Head of caudate nucleus (tissue), 42 donors: ENCODE results near the gene ERVK3-1.
A peak's percentile ranks its signal among the peaks of the same experiment; 100 is the strongest.
"Not testable (repeated sequence)": the region's sequence is repeated elsewhere in the genome, so short reads cannot be mapped to it uniquely, and the experiment has no call there.

Experiments used
- DNase-seq, 42 donors: peaks; one replicate each; pipeline versions ENCODE4 v3.0.0 to v3.0.0-alpha.2; 2020 to 2021; ENCODE audit warnings: mixed read lengths in 7 of 42
- intact Hi-C: fragments of 100-400 bp; cut with DNase I; formaldehyde crosslinking; loops from one replicate; pipeline ENCODE4 v1.15.0; 2022

ERVK3-1 gene, protein sequence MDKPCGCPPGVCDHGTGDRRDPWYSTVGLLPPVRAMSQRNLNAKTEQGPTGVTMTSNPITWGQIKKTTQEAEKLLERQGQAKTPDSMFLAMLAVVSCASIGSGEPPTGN

DNA sequence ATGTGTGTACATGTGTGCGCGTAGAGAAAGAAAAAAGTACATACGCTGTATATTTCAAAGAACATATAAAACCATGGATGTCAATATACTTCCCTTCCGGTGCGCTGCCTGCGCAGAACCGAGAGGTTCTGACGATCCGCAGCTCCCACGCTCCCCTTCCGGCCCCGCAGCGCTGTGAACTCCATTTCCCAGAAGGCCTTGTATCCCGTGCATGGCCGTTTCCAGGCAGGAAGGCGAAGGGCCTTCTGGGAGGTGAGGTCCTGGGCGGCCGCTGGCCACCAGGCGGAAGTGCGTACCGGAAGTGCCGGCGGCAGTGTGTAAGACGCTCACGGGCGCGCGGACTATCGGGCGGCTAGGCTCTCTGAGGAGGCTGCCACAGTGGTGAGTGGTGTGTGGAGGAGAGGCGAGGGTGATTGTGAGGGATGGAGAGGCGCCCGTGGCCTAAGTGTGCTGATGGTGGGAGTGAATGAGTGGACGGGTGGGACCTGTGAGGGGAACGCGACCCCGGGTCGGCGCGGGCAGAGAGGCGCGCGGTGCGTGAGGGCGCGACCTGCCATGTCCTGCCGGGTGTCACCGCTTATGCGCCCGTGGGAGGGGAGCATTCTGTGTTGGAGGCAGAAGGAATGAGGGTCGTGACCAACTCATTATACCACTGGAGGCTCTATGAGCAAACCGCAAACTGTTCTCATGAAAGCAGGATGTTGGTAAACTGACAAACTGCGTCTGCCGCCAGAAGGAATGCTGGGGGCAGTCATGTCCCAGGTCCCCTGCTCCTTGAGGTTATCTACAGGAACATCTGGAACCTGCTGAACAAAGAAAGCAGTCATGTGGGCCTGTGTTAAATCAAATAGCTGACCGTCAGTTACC, at the start of gene ERVK3-1:
Gene ERVK3-1, plus strand, starts transcription at position 313 of the 867 bp plus-strand sequence. CDS start 6,792 bp downstream, outside the sequence.
- intact Hi-C loops = loop anchor here (2.0 to 10.0 kb wide), 2 partner anchors 22 to 120 kb away; partner anchors contain the start of genes ZNF274 and ZSCAN22
- DNase-seq = peak; percentile 93 to 99 (median 97)

DNA sequence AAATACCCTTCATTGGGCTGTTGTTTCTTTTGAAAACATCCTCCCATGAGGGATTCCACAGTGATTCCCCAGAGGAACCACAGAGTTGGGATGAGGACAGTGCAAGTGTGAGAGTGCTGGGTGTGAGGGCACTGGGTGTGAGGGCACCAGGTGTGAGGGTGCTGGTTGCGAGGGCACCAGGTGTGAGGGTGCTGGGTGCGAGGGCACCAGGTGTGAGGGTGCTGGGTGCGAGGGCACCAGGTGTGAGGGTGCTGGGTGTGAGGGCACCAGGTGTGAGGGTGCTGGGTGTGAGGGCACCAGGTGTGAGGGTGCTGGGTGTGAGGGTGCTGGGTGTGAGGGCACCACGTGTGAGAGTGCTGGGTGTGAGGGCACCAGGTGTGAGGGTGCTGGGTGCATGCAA, 46.9 kb upstream of the ERVK3-1 start:
- DNase-seq, intact Hi-C loops: not testable (repeated sequence)

DNA sequence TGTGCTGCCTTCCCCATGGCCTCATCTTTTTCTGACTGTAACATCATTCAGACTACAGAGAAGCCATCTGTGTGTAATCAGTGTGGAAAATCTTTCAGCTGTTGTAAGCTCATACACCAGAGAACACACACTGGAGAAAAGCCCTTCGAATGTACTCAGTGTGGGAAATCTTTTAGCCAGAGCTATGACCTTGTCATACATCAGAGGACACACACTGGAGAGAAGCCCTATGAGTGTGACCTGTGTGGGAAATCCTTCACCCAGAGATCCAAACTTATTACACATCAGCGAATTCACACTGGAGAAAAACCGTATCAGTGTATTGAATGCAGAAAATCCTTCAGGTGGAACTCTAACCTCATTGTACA, 43.6 kb upstream of the ERVK3-1 start:
- no peak for DNase-seq
- intact Hi-C loops = no loop called here

DNA sequence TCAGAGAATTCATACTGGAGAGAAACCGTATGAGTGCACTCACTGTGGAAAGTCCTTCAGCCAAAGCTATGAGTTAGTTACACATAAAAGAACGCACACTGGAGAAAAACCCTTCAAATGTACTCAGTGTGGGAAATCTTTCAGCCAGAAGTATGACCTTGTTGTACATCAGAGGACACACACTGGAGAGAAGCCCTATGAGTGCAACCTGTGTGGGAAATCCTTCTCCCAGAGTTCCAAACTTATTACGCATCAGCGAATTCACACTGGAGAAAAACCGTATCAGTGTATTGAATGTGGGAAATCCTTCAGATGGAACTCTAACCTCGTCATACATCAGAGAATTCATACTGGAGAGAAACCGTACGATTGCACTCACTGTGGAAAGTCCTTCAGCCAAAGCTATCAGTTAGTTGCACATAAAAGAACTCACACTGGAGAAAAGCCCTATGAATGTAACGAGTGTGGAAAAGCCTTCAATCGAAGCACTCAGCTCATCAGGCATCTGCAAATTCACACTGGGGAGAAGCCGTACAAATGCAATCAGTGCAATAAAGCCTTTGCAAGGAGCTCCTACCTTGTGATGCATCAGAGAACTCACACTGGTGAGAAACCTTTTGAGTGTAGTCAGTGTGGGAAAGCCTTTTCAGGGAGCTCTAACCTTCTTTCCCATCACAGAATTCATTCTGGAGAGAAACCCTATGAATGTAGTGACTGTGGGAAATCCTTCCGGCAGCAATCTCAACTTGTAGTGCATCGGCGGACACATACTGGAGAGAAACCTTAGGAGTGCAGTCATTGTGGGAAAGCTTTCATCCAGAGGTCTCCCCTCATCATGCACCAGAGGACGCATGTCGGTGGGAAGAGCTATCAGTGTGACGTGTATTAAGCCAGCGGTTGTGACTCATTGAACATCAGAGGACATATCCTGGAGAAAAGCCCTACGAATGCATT, 42.9 kb upstream of the ERVK3-1 start:
- no peak for DNase-seq
- intact Hi-C loops = no loop called here

DNA sequence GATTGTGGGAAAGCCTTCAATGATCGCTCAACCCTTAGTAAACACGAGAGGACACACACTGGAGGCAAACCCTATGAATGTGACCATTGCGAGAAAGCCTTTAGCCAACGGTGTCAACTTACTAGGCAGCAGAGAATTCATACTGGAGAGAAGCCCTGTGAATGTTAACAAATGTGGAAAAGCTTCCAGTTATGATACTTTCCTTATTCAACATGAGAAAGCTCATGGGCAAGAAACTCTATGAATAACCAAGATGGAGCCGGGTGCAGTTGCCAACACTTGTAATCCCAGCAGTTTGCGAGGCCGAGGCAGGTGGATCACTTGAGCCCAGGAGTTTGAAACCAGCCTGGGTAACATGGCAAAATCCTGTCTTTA, 42.3 kb upstream of the ERVK3-1 start:
- intact Hi-C loops = no loop called here
- no peak for DNase-seq

DNA sequence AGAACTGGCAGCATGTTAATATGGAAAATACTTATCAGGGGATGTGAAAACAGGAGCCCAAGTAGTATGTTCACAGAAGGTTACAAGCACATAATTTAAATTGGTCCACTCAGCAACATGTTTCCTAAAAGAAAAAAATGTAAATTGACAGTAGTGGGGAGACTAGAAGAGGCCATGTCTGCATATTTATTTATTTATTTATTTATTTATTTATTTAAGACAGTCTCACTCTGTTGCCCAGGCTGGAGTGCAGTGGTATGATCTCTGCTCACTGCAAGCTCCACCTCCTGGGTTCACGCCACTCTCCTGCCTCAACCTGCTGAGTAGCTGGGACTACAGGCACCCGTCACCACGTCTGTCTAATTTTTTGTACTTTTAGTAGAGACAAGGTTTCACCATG, 40.1 kb upstream of the ERVK3-1 start:
- DNase-seq = no peak
- intact Hi-C loops = no loop called here

DNA sequence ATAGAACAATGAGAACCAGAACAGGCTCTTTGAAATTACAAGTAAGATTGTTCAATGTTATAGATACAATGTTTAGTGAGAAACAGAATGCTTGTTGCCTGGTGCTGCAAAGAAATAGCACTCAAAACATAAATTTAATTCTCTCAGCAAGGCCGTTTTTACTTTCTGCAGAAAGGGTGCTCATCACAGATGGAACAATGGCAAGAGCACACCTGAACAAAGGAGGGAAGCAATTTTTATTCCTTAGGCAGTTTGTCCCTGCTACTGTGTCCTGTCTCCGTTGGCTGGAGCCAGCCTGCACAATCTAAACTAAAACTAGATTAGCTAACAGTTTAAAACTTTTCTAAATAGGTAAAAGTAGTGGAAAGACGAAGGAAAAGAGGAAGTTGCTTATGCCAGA, 36.8 kb upstream of the ERVK3-1 start:
- intact Hi-C loops = no loop called here
- no peak for DNase-seq

DNA sequence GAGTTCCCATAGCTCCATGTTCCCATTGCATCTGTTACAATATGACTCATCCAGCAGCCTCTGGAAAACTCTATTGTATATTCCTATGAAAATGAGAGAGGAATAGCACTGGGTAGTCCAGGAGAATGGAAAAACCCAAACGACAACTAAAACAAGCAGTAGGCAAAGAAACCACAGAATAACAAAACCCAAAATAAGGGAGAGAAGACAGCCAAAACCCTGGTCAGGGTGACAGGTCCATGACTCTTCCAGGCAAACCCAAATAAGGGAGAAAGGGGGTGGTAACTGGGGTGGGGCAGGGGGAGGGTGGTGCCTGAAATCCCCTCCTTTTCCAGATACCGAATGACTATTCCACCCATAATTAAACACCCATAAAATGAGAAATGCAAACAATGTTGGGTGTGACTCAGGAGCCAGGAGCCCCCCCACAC, 30.4 kb upstream of the ERVK3-1 start:
- intact Hi-C loops = no loop called here
- DNase-seq = peak in 4 of 42 donors; percentile 6 to 39 (median 14)

DNA sequence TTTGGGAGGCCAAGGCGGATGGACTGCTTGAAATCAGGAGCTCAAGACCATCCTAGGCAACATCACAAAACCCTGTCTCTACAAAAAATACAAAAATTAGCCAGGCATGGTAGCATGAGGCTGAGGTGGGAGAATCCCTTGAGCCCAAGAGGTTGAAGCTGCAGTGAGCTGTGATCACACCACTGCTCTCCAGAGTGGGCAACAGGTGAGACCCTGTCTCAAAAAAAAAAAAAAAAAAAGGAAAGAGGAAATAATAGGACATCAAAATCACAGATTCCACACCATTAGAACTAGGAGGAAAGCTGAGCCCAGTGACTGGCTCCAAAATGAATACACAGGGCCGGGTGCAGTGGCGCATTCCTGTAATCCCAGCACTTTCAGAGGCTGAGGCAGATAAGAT, 29.6 kb upstream of the ERVK3-1 start:
- intact Hi-C loops = no loop called here
- DNase-seq = no peak

DNA sequence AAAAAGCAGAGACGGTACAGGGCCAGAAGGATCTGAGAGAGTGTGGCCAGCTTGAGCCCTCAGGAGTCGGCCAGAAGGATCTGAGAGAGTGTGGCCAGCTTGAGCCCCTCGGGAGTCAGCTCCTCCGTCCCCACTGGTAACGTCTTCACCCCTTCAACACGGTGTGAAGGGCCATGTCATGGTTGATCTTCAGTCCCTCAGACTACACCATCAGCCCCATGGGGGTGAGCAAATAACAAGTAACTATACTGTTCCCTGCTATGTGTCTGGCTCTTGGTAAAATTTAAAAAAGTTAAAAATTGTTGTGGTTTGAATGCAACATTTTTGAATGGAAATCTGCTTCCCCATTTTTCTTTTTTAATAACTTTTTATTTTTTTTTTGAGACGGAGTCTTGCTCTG, 28.0 kb upstream of the ERVK3-1 start:
- DNase-seq = no peak
- intact Hi-C loops = no loop called here

DNA sequence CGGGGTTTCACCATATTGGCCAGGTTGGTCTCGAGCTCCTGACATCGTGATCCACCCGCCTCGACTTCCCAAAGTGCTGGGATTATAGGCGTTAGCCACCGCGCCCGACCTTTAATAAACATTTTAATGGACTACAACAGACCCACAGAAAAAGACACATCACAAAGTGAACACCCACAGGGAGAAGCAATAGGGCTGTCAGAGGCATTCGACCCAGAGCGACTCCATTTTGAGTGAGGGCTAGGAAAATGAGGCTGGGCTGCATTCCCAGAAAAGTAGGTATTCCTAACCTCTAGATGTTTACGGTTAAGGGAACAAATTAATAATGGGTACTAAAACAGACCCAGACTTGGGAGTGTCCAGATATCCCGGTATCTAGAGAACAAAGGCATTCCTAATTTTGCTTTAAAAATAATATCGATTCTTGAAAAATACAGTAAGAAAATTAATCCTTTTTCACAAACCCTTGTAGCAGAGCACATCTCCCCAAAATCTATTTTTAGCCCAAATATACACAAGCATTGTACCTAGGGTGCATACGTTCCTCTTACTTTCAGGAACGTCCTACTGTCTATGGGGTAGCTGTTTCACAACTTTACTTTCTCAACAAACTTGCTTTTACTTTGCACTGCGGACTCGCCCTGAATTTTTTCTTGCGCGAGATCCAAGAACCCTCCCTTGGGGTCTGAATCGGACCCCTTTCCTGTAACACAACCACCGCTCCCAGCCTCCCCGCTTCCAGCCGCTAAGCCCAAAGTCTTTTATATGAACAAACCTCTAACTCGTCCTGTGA, 27.2 kb upstream of the ERVK3-1 start:
- intact Hi-C loops = no loop called here
- DNase-seq = no peak

DNA sequence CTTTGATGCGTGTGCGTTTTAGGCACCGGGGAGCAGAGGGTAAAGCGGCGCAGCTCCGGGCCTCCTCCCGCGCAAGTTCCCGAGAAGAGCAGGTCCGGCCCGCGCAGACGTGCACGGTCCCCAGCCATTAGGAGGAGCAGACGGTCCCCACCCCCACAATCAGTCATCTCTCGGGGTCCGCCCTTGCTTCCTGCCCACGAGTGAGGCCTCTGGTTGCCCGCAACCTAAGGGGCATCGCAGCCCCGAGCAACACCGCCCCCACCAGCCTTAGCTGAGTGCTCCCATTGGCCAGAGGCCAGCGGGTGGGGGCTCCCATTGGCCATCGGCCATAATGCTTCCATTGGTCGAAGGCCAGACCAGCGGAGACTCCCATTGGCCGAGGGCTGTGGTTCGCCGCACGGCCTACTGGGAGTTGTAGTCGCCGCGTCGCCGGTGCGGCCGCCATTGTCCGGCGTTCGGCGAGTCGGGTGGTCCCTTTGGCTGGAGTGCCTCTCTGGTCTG, 26.6 kb upstream of the ERVK3-1 start, which contains the start of gene ZNF8:
Gene ZNF8, plus strand, starts transcription at position 415 of the 501 bp plus-strand sequence. CDS start 127 bp downstream, outside the sequence.
- intact Hi-C loops = no loop called here
- DNase-seq = peak; percentile 95 to 99 (median 97)

DNA sequence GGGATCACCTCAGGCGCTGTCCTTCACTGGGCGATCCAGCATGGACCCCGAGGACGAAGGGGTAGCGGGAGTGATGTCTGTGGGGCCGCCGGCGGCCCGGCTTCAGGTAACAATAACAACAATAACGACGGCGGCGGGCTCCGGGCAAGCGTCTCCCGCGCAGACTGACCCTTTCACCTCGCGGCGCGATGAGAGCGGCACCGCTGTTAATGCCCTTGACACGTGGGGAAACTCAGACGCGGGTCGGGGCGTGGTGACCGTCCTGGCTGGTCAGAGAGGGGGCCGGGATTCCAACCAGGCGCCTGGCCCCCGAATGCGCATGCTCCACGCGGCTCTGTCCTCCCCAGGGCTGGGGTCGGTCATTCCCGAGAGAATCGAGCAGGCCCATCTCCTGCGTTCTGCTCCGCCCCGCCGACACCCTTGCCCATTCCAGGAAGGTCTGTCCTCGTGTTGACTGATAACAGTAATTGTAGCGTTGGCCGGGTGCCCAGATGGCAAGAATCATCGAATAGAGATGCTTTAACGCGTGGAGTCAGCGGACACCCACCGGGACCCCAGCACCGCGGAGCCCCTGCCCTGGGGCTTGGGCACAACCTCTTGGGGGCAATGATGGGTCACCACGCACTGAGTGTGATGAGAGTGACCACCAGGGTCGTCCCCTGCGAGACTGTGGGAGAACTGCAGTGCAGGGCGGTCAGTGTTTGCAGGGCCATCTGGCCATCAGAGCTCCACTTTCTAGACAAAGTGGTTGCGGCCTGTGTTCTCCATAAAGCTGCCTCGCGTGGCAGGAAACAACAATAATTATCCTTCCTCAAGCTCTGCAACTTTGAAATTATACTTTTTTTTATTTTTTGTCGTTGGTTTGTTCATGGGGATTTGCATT, 25.9 kb upstream of the ERVK3-1 start:
- DNase-seq = peak; percentile 27 to 83 (median 64)
- intact Hi-C loops = no loop called here

DNA sequence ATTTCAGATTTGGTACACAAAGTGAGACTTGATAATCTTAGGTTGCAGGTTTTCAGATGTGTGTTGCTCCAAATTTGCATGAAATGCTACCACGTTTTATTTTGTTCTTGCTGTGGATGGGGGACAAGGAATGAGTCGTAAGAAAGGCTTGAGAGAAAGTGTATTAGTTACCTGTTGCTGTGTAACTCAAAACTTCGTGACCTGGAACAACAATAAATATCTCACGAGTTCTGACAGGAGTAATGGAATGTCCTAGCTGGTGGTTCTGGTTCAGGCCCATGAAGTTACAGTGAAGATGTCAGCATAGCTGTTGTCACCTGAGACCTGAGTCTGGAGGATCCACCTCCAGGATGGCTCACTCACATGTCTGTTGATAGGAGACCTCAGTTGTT, 25.3 kb upstream of the ERVK3-1 start:
- DNase-seq = no peak
- intact Hi-C loops = no loop called here

DNA sequence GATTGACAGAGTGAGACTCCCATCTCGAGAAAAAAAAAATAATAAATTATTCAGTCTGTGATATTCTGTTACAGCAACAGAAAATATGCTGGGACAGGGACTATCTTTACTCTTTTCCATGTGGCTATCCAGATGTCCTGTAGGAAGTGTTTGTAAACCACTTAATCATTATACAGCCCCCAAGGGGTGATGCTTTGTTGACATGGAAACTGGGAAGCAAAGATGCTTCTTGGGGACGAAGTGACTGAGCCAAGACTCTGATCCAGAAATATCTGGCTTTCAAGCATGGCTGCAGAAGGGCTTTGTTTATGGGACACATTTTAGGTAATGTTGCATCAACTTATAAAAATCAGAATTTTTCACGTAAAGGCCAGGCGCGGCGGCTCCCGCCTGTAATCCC, 21.0 kb upstream of the ERVK3-1 start:
- DNase-seq = no peak
- intact Hi-C loops = no loop called here

DNA sequence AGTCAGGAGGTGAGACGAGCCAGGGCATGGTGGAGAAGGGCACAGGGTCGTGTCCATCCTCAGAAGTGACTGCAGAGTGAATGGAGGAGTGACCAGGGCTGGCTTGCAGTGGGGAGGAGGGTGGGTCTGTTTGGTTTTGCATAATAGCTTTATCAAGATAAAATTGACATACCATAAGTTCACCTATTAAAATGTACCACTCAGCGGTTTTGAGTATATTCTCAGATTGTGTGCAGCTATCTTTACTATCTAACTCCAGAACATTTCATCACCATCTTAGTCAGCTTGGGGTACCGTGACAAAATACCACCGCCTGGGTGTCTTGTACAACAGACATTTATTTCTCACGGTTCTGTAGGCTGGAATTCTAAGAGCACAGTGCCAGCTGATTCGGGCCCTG, 13.2 kb upstream of the ERVK3-1 start:
- DNase-seq = no peak
- intact Hi-C loops = no loop called here

DNA sequence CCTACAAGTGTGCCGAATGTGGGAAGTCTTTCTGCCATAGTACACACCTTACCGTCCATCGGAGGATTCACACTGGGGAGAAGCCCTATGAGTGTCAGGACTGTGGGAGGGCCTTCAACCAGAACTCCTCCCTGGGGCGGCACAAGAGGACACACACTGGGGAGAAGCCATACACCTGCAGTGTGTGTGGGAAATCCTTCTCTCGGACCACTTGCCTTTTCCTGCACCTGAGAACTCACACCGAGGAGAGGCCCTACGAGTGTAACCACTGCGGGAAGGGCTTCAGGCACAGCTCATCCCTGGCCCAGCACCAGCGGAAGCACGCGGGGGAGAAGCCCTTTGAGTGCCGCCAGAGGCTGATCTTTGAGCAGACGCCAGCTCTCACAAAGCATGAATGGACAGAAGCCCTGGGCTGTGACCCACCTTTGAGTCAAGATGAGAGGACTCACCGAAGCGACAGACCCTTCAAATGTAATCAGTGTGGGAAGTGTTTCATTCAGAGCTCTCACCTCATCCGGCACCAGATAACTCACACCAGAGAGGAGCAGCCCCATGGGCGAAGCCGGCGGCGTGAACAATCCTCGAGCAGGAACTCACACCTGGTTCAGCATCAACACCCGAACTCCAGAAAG, 10.3 kb upstream of the ERVK3-1 start:
- intact Hi-C loops = no loop called here
- no peak for DNase-seq
